Measurements from ENCODE around the gene MYO9B. TPM values are rescaled to one million over a fixed set of nuclear protein-coding genes. Genes with fewer than 3 reads are reported as not detected.
A peak's percentile ranks its signal among the peaks of the same experiment; 100 is the strongest.

Gene MYO9B
- total and polyA plus RNA-seq, 9 of the 15 experiments (the other 6 are each of a cell fraction or from before 2014, with no cell fraction given) = 2.4 to 77.6 (median 23.0) TPM

GRCh38 chr19:17215127-17215971 lies 139.8 kb downstream of the MYO9B start, which contains the start of gene USE1 (continued):
- TF ChIP-seq, protein P1, sequence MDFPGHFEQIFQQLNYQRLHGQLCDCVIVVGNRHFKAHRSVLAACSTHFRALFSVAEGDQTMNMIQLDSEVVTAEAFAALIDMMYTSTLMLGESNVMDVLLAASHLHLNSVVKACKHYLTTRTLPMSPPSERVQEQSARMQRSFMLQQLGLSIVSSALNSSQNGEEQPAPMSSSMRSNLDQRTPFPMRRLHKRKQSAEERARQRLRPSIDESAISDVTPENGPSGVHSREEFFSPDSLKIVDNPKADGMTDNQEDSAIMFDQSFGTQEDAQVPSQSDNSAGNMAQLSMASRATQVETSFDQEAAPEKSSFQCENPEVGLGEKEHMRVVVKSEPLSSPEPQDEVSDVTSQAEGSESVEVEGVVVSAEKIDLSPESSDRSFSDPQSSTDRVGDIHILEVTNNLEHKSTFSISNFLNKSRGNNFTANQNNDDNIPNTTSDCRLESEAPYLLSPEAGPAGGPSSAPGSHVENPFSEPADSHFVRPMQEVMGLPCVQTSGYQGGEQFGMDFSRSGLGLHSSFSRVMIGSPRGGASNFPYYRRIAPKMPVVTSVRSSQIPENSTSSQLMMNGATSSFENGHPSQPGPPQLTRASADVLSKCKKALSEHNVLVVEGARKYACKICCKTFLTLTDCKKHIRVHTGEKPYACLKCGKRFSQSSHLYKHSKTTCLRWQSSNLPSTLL (IDR thresholded peaks at IDR 0.05) = no peak
- TF ChIP-seq HCFC1 (IDR thresholded peaks at IDR 0.05; ENCODE audit: low read depth, low read length) = peak; percentile 89
- TF ChIP-seq, protein P2, sequence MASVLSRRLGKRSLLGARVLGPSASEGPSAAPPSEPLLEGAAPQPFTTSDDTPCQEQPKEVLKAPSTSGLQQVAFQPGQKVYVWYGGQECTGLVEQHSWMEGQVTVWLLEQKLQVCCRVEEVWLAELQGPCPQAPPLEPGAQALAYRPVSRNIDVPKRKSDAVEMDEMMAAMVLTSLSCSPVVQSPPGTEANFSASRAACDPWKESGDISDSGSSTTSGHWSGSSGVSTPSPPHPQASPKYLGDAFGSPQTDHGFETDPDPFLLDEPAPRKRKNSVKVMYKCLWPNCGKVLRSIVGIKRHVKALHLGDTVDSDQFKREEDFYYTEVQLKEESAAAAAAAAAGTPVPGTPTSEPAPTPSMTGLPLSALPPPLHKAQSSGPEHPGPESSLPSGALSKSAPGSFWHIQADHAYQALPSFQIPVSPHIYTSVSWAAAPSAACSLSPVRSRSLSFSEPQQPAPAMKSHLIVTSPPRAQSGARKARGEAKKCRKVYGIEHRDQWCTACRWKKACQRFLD (CRISPR knock-in tag; IDR thresholded peaks at IDR 0.05) = no peak
- 0 out of 2 replicates have a peak, but pooled peaks have one; percentile 11 for TF ChIP-seq ZNF431 (CRISPR knock-in tag; IDR thresholded peaks at IDR 0.05)
- no peak for TF ChIP-seq TCF15 (CRISPR knock-in tag; IDR thresholded peaks at IDR 0.05)
- no peak for TF ChIP-seq ARID2 (IDR thresholded peaks at IDR 0.05)
- TF ChIP-seq BRD4 (IDR thresholded peaks at IDR 0.05) = no peak
- TF ChIP-seq FOXJ3 (CRISPR knock-in tag; IDR thresholded peaks at IDR 0.05) = no peak
- no peak for TF ChIP-seq GATA2 (CRISPR knock-in tag; IDR thresholded peaks at IDR 0.05)
- no peak for TF ChIP-seq SLC30A9 (CRISPR knock-in tag; IDR thresholded peaks at IDR 0.05)
- peak; percentile 92 for TF ChIP-seq NCOA1 (IDR thresholded peaks at IDR 0.05; ENCODE audit: low read depth)
- TF ChIP-seq SMAD1 (IDR thresholded peaks at IDR 0.05; ENCODE audit: low read depth, low read length, partially characterized antibody) = no peak
- TF ChIP-seq BMI1 (IDR thresholded peaks at IDR 0.05; ENCODE audit: low read length) = no peak
- peak; percentile 94 for TF ChIP-seq TBP (optimal IDR thresholded peaks at IDR 0.05; ENCODE audit: low read depth, low read length)
- no peak for TF ChIP-seq SMARCB1 (IDR thresholded peaks at IDR 0.05; ENCODE audit: insufficient read length, low read depth)
- no peak for TF ChIP-seq TAF15 (IDR thresholded peaks at IDR 0.05; ENCODE audit: low read depth, low read length)
- TF ChIP-seq KDM5B (IDR thresholded peaks at IDR 0.05; ENCODE audit: insufficient replicate concordance, low read depth, low read length) = peak; percentile 93
- TF ChIP-seq TCF7 (IDR thresholded peaks at IDR 0.05; ENCODE audit: borderline replicate concordance) = no peak
- TF ChIP-seq ZNF780A (CRISPR knock-in tag; IDR thresholded peaks at IDR 0.05) = no peak
- no peak for TF ChIP-seq DDX20 (tag; IDR thresholded peaks at IDR 0.05; ENCODE audit: low read depth)
- TF ChIP-seq NBN (IDR thresholded peaks at IDR 0.05; ENCODE audit: low read depth) = no peak; the same call in 1 of the 2 replicates
- TF ChIP-seq FOXA3 (CRISPR knock-in tag; conservative IDR thresholded peaks at IDR 0.05 in 1 of 2, IDR thresholded peaks at IDR 0.05 in 1 of 2) = no peak
- TF ChIP-seq, protein P3, sequence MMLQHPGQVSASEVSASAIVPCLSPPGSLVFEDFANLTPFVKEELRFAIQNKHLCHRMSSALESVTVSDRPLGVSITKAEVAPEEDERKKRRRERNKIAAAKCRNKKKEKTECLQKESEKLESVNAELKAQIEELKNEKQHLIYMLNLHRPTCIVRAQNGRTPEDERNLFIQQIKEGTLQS (IDR thresholded peaks at IDR 0.05) = no peak
- TF ChIP-seq, protein P3 (CRISPR knock-in tag; conservative IDR thresholded peaks at IDR 0.05) = no peak; the same call in 1 of the 2 replicates
- no peak for TF ChIP-seq U2AF1 (optimal IDR thresholded peaks at IDR 0.05; ENCODE audit: low read depth, low read length)
- TF ChIP-seq NFXL1 (CRISPR knock-in tag; IDR thresholded peaks at IDR 0.05) = no peak
